Islet of Langerhans (tissue), 1 donor: ENCODE data around the gene EPHB2.
A peak's percentile ranks its signal among the peaks of the same experiment; 100 is the strongest.

ENCODE experiments used
- FAIRE-seq: peaks from one replicate; lab custom pipeline; 2011; peaks lifted over from hg19 to GRCh38; lab: Jason Lieb, UNC

EPHB2 gene

DNA sequence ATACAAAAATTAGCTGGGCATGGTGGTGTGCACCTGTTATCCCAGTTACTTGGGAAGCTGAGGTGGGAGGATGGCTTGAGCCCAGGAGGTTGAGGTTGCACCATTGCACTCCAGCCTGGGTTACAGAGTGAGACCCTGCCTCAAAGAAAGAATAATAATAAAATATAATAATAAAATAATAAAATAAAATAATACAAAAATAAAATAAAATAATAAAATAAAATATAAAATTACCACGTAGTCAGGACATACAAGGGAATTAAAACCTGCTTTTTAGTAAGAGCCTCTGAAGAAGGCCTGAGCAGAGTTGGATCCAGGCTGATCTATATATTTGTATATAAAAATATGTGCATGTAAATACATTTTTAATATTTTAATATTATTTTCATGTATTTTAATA lies 41.7 kb downstream of the EPHB2 start:
- FAIRE-seq = peak; percentile 33

DNA sequence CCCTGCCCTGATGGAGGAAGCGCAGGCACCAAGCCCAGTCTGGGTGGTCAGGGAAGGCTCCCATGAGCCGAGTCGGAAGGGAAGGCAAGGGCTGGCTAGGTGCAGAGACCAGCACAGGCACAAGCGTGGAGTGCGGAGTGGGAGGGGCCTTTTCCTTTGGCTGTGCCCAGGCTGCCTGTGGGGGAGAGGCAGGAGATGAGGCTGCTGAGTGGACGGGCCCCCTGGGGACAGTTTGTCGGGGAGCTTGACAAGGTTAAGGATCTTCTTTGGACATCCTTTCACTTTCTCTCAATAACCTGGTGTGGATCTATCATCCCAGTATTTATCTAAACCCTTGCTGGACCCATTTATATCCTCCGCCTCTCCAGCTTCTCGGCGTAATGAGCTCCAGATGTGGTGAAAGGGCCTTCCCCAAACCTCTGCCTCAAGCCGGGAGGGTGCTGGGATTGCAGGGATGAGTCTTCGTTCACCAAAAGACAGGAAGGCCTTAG lies 42.9 kb downstream of the EPHB2 start:
- FAIRE-seq = no peak

DNA sequence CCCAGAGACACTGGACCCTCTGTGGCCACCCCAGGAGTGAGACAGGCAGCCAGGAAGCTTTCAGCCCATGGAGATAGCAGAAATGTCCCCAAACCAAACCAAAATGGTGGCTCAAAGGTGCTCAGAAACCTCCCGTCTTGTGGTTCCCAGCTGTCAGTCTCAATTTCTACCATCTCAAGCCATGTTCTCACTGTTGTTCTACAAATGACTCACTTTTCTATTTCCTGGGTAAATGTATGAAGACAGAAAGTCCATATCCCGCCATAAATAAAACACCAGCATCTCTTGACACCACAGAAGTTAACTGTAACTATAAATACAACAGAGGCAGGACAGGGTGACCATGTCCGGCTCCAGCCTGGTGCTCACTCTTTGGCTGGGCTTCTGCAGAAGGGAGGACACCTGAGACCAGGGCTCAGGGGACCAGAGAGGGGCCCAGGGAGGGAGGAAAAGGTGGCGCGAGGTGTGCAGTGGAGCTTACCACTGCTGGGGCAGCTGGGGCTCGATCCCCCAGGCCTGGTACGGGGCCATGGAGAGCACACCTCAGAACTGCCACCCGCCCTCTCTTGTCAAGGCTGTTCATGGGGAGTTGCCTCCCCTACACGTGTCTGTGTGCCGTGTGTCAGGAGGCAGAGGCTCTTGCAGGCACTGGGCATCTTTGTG lies 43.6 kb downstream of the EPHB2 start:
- FAIRE-seq = no peak

DNA sequence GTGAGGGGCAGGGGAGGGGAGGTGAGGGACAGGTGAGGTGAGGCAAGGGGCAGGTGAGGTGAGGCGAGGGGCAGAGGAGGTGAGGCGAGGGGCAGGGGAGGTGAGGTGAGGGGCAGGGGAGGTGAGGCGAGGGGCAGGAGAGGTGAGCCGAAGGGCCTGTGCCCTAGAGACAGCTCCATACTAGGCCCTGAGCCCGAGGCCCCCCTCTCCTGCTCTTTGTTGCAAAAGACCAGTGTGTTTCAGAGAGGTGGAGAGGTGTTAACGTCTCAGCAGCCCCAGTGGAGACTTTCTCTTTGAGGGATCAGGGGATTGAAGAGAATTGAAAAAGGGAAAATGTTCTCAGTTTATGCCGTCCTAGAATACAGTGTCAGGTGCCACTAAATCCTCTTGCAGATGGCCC lies 44.2 kb downstream of the EPHB2 start:
- FAIRE-seq = no peak

DNA sequence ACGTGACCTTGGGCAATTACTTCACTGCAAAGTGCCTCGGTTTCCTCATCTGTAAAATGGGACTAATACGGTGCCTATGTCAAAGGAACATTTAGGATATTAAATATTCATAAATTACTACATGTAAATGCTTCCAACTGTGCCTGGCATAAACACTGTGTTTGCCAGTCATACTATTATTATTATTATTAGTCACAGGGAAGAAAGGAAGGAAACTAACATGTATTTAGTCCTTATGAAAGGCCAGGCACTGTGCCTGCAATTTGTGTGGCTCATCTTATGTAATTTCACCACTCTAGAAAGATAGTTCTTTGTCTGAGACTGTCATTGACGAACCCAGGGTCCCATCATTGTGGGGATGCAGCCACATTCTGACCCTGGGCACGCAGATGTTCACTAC lies 45.0 kb downstream of the EPHB2 start:
- FAIRE-seq = no peak

DNA sequence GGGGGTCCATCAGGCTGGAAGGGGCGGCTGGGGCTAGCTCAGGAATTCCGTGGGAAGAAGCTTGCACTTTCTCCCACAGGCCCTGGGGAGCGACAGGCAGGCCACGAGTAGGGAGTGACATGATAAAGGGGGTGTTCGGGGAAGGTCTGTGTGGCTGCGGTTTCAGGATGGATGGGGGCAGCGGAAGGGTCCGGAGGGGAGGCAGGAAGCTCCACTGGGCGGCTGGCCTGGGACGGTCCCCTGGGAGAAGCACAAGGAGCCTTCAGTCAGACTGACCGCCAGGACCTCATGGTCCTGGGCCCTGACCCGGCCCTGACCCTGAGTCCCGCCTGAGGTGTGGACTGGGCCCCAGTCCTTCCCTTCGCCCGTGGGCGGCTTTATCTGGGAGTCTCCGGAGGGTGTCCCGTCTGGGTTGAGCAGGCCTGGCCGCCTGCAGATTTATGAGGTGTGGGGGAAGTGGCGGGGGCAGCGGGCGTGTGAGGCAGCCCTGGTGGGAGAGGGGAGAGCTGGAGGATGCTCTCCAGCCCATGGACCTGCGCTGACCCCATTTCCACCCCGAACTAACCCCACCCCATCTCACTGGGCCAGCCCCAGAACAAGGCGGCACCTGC lies 45.6 kb downstream of the EPHB2 start:
- FAIRE-seq = no peak

DNA sequence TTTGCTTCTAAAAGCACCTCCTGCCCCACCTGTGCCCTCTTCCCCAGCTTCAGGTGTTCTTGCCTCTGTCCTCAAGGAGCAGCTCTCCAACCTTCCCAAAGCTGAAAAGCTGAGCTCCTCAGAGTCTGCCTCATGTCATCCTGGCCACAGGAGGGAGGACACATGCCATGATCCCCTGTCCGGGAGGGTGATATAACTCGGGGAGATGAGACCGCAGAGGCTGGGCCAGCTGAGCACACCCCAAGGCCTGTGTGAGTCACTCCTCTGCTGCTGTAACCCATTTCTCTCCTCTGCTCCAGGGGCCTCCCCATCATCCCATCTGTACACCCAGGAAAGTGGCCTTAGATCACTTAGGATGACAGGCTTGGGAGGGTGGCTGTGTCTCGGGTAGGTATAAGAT lies 49.8 kb downstream of the EPHB2 start:
- FAIRE-seq = no peak

DNA sequence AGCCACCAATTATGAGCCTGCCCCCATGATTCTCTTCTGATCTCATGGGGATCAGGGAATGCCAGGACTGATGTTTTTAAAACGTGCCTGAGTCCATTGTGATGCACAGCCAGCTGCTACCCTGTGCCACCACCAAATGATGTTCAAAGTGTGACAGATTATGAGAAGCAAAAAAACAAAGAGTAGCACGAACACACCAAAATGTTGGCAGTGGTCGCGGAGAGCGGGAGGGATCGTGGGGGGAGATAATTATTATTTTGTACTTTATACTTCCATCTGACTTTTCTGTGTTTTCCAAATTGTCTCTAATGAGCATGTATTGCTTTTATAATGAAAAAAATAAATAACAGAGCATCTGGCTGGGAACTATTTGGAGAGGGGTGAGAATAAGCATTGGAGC lies 50.5 kb downstream of the EPHB2 start:
- FAIRE-seq = no peak

DNA sequence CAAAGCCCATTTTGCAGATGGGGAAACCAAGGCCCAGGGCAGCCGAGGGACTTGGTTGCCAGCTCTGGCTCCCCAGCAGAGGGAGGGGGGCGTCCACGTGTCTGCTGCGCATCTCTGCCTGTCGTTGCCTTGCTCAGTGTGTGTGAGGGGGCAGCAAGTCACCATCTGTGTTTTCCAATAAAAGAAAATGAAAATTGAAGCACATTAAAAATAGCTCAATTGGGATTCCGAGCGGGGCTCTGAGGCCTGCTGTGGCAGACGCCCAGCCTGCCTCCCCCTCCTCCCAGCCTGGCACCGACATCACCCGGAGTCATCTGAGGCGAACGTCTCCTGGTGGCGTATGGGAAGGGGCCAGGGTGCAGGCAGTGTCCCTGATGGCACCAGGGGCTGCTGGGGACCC lies 51.2 kb downstream of the EPHB2 start:
- FAIRE-seq = no peak

DNA sequence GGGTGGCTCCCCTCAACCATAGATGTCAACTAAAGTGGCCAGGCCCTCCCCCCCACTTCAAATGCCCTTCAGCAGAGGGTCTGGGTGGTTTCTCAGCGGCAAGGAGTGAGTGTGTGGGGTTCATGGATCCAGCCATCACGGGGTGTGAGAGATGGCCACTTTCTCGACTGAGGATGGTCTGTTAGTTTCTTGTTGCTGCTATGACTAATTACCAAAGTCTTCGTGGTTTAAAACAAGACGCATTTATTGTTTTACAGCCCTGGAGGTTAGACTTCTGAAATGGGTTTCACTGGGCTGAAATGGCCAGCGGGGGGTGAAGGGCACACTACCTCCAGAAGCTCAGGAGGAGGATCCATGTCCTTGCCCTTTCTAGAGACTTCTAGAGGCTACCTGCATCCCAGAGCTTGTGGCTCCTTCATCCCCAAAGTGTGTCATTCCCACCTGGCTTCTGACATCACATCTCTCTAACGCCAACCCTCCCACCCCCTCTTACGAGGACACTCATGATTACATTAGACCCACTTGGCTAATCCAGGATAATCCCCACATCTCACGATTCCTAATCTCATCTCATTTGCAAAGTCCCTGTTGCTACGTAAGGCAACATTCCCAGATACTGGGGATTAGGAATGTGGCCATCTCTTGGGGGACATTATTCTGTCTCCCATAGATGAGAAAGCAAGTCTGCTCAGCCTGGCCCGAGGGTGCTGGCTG lies 53.0 kb downstream of the EPHB2 start:
- no peak for FAIRE-seq

DNA sequence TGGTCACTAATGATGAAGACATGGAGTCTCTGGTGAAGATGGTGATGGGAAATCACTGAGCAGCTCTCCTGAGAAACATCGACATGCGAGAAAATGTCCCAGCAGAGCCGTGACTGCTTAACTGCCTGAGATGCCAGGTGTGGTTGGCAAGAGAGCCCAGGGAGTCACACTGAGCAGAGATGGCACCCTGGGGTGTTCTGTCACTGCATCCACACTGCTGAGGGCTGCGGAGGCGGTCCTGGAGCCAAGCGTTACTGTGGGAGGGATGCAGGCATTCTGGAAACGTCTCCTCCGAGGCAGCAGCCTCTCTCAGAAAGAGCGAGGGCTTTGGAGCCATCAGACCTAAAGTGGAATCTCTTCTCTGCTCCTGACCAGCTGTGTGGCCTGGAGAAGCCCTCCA lies 57.2 kb downstream of the EPHB2 start:
- FAIRE-seq = no peak

DNA sequence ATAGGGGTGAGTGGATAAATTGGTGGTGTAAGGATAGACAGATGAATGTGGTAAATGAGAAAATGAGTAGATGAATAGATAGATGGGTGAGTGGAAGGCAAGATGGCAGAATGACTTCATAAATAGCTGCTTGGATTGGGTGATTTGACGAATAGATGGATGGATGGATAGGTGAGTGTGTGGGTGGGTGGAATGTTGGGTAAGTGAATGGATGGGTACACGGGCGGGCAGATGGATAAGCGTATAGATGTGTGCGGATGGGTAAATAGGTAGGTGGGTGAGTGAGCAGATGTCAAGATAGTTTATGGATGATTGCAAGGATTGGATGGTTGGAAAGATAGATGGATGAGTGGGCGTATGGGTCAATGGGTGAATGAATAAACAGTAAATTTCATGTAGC lies 59.3 kb downstream of the EPHB2 start:
- FAIRE-seq = no peak

DNA sequence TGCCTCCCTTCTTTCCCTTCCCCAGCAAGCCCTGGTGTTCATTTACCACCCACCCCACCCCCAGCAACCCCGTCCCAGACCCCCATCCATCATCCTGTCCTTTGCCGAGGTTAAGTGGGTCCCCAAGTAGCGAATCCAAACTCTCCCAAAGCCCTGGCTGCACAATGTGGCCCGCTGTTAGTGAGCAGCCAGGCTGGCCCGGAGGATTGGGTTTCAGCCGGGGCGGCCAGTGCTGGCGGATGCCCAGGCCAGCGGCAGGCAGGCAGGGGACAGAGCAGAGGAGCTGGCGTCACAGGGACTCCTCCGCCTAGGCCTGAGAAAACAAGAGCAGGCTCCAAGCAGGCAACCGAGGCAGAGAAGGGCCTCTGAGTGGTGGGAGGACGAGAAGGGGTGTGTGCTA lies 61.4 kb downstream of the EPHB2 start:
- no peak for FAIRE-seq

DNA sequence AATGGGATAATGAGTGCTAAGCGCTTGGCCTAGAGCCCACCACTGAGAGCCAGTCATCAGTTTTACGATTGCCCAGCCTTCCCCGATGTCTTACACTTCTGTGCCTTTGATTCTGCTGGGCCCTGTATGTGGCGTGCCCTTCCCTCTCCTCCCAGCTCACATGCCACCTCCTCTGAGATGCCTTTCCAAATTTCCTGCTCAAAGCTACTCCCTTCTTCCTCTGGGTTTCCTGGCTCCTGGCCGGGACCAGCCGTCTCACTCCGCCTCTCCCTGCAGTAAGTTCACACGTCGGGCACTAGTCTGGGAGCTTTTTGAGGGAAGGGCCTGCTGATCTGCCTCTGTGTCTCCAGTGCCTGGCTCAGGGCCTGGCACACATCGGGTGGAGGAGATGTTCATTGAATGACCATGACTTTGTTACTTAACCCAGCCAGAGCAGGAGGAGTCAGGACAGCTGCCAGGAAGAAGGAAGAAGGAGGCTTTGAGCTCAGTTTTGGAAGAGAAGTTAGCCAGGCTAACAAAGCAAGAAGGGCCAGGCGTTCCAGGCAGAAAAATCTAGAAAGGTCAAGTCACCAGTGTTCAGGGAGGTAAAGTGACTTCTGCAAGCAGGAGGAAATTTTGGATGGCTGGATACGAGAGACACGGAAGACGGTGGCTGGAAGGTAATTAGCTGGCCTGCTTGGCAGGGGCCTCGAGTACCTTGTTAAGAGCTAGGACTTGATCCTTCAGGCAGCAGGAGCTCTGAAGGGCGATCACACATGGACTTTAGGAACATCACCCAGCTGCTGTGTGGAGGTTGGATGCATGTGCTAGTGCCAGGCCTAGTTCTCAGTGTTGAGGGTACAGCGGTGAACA lies 63.6 kb downstream of the EPHB2 start:
- no peak for FAIRE-seq

DNA sequence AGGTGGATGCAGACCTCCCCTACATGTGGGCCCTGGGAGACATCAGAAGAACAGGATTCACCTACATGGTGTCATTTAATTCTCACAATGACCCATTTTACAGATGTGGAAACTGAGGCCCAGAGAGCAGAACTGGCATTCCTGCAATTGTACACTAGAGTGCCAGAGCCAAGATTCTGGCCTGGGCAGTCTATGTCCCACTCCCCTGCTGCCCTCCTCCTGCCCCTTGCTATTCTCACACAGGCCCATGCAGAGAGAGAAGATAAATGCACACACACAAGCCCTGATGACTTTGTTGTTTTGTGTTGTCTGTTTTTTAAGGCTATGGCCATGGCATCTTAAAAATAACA lies 64.2 kb downstream of the EPHB2 start:
- no peak for FAIRE-seq

DNA sequence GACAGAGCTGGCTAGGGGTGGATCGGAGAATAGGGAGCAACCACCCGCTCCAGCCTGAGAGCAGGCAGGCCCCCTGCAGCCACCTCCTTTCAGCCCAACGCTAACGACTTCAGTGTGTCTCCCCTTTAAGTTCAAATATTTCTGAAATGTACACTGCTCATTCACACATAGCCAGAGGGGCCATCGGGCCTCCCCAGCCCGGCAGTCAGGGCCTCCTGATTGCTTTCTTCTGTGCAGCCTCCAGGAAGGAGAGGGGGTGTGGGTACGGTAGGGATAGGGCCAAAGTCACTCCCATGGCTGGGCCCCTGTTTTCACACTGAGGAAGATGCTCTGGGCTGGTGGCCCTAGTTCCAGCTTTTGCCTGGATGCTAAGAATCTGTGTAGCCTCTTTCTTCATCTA lies 64.8 kb downstream of the EPHB2 start:
- FAIRE-seq = no peak

DNA sequence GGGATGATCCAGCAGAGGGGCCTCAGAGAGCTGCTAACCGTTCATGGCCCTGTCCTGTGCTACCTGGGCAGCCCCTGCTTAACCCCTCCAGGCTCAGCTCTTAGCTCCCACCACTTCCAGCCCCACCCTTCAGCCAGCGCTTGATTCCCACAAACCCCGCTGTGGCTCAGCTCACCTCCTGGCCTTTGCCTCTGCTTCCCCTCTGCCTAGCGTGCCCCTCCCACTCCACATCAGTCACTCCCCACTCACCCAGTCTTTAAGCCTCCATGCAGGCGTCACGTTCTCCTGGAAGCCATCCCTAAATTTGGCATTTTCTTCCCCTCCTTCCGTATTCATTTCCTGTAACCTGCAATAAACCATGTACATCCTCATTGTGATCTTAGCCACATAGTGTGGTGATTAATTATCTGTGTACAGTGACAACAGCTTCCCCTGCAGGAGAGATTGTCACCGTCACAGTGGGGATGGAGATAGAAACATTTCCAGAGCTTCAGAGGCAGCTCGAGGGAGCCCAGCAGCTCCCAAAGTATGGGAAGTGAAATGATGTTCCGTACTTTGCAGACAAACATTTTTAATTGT lies 65.5 kb downstream of the EPHB2 start:
- no peak for FAIRE-seq

DNA sequence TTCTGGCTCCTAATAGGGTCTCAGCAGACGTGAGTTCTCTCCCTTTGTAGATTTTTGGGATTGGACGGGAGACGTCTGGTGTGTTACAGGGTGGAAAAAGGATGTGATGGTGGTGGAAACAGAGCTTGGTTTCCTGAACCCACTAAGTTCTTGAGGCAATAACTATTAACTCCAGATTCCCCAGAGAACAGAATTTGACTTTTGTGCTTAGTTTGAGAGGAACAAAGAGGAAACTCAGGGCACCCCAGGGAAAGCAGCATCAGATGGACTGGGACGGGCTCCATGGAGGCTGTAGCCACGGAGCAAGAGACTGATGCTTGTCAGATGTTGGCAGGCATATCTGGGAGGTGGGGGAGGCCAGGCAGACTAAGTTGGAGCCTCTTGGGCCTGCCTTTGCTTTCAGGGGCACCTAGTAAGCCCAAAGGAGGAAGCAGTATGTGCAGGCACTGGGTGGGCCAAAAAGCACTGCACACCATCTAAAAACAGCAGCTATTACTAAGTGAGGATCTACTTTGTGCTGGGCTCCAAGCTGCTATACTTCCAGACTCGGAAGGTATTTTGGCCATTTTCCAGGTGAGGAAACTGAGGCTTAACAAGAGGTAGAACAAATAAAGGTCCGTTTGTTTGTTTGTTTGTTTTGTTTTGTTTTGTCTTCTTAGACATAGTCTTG lies 66.9 kb downstream of the EPHB2 start:
- no peak for FAIRE-seq

DNA sequence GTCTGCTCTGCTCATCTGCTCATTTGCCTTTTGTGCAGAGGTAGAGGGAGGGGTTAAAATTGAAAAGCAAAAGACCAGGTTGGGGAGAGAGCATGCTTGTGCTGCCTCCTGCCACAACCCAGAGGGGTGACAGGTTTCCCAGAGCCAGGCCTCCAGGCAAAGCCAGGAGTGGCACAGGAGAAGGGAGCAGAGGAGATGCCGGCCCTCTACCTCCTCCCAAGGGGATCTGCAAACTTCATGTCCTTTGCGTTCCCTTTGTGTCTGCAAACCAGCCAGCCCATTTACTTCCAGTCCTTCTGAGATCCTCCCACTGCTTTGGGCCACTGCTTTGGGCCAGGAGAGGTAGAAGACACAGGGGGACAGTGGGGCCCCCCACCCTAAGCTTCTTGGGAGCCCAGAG lies 67.8 kb downstream of the EPHB2 start:
- FAIRE-seq = no peak

DNA sequence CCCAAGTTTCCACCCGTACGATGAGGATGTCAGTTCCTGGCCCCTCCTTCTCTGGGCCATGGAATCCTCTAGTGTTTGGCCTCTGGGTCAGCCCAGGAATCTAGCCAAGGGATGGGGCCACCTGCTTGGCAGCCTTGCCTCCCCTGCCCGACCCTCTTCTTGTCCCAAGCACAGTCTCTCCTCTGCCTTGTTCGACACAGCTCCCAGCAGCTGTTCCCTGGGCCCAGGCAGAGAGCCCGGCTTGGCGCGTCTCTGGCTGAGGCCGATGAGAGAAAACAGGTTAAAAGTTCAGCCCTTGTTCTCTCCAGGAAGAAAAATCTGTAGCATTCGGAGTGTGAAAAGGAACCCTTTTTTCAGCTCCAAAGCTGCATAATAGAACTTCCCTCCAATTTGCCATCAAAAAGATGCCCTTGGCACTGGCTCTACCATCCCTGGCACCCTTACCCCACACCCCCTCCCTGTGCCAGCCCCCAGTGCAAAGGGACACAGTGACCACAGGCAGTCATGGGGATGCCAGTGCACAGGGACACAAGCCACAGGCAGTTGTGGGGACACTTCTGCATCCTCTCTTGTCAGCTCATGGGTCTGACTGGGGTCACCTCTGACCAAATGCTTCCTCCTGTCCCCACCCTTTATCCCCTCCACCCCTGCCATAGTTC lies 68.4 kb downstream of the EPHB2 start:
- FAIRE-seq = no peak

DNA sequence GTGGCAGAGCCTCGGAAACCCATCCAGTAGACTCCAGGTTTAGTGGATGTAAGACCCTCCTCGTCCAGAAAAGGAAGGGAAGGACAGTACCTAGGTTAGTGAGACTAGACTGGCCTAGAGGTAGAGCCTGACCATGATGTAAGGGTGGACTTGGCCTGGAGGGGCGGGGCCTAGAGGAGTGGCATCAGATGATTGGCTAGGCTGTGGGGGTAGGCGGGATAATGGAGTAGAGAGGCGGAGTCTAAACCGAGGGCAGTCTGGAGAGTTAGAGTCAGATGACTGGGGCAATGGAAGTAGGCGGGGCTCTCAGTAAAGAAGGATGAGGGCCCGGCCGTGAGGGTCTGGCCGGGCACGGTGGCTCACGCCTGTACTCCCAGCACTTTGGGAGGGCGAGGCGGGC lies 70.1 kb downstream of the EPHB2 start:
- FAIRE-seq = no peak
